ENCODE results near the gene PGGHG.
A peak's percentile ranks its signal among the peaks of the same experiment; 100 is the strongest.

Gene PGGHG

GRCh38 chr11:288478-289397 is at the start of gene PGGHG:
Gene PGGHG (plus strand): TSS chr11:289126. CDS start chr11:289817, 691 bp downstream.
- ATAC-seq: peak; percentile 17
- Mint-ChIP-seq H3K27me3 (peaks cover 4% of the 10 kb centered on the region), H3K4me3 (peak within 1 kb of the TSS; percentile 89), H3K36me3 (ENCODE audit: low read depth) (peaks cover 10% of the 10 kb centered on the region), H3K4me1 (peaks cover 41% of the 10 kb centered on the region), H3K9me3 (no peaks in the 10 kb centered on the region), H3K27ac (peak within 1 kb of the TSS; percentile 93)
- peak; percentile 64 for DNase-seq

GRCh38 chr11:240315-240714 is 48.6 kb upstream of the PGGHG start:
- H3K36me3 Mint-ChIP-seq (ENCODE audit: low read depth): peaks cover 66% of the 10 kb centered on the region
- H3K4me1 Mint-ChIP-seq: peaks cover 61% of the 10 kb centered on the region
- ATAC-seq (no peak), DNase-seq (no peak)
- H3K27me3 Mint-ChIP-seq: no peaks in the 10 kb centered on the region
- peak overlapping the region; percentile 93 for H3K4me3 Mint-ChIP-seq
- H3K9me3 Mint-ChIP-seq: no peaks in the 10 kb centered on the region
- peak overlapping the region; percentile 20 for H3K27ac Mint-ChIP-seq

DNA sequence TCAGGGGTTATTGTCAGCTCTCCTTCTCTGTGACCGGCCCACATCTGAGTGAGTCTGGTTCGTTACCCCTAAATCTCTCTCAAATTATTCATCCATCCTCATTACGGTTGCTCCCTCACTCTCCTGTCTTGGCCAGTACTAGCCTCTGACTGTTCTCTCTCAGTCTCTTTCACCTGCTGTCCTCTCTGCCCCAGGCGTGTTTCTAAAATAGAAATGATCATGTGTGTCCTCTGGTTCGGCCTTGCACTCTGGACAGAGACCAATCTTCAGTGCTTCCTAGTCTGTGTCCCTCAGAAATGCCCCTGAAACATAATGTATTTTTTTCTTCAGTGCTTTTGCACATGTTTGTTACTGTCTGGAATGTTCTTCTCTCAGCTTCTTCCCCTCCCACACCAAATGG is 47.3 kb upstream of the PGGHG start:
- ATAC-seq: no peak
- Mint-ChIP-seq H3K4me1 (peaks cover 54% of the 10 kb centered on the region), H3K9me3 (no peaks in the 10 kb centered on the region), H3K27ac (peak overlapping the region; percentile 60), H3K27me3 (no peaks in the 10 kb centered on the region), H3K4me3 (peak overlapping the region; percentile 5), H3K36me3 (ENCODE audit: low read depth) (peaks cover 73% of the 10 kb centered on the region)
- no peak for DNase-seq

DNA sequence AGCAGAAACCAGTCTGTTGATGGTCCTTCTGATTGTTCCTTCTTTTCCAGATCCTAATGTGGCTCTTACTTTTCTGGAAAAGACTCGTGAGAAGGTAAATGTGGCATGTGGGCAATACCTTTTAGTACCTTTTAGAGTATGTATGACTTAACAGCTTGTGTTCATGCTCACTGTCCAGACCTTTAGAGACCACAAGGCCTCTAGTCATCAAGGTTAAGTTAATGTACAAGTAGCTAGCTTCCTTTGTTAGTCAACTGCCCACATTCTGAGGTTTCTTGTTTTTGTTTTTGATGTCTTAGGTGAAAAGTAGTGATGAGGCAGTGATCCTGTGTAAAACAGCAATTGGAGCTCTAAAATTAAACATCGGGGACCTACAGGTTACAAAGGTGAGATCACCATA is 44.5 kb upstream of the PGGHG start:
- Mint-ChIP-seq H3K27ac (peak overlapping the region; percentile 44), H3K9me3 (no peaks in the 10 kb centered on the region)

DNA sequence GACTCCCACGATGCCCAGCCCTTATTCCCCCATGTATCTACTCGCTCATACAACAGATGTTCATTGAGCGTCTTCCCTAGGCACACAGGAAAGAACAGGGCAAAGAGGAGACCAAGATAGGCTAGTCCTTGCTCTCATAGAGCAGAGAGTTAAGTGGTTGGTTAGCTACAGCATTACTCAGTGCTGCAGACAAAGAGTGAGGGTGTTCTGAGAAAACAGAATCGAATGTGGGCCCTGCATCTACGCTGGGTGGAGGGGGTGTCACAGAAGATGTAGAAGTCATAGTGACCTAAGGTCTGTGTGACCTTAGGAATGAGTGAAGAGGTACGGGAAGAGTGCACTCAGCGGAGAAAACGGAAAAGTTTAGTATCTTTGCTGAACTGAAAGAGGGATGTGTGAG is 39.9 kb upstream of the PGGHG start:
- no peak overlapping the region for H3K4me3 Mint-ChIP-seq
- peak overlapping the region; percentile 29 for H3K27ac Mint-ChIP-seq
- DNase-seq (no peak), ATAC-seq (peak; percentile 62)
- H3K4me1 Mint-ChIP-seq: peaks cover 30% of the 10 kb centered on the region
- H3K27me3 Mint-ChIP-seq: no peaks in the 10 kb centered on the region
- H3K36me3 Mint-ChIP-seq (ENCODE audit: low read depth): peaks cover 75% of the 10 kb centered on the region
- H3K9me3 Mint-ChIP-seq: no peaks in the 10 kb centered on the region

More for the DNA sequence above, 44.5 kb upstream of the PGGHG start:
- no peak for ATAC-seq
- peaks cover 85% of the 10 kb centered on the region for H3K36me3 Mint-ChIP-seq (ENCODE audit: low read depth)
- no peak for DNase-seq
- H3K4me3 Mint-ChIP-seq: no peak overlapping the region
- H3K4me1 Mint-ChIP-seq: peaks cover 53% of the 10 kb centered on the region
- H3K27me3 Mint-ChIP-seq: no peaks in the 10 kb centered on the region

DNA sequence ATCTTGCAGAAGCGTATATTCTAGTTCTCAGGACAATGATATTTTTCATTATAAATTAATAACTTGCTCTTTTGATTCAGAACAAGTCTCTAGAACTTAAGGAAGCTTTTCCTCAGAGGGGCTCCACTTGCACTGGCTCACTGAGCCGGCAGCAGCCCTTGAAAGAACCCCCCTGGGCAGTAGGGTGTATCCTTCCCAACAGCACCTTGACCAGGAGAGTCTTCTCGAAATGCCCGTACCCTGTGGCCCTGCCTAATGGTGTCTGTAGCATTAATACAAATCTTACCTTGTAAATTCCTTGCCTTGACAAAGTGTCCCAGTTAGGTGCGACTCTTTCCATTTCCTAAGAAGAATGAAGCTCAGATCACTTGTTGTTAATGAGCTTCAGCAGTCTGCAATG is 38.7 kb upstream of the PGGHG start:
- peak overlapping the region; percentile 33 for H3K27ac Mint-ChIP-seq

GRCh38 chr11:250740-251299 is 38.1 kb upstream of the PGGHG start:
- peaks cover 61% of the 10 kb centered on the region for H3K36me3 Mint-ChIP-seq (ENCODE audit: low read depth)
- H3K4me1 Mint-ChIP-seq: peaks cover 23% of the 10 kb centered on the region
- no peaks in the 10 kb centered on the region for H3K9me3 Mint-ChIP-seq
- peak; percentile 78 for ATAC-seq
- peak overlapping the region; percentile 33 for H3K27ac Mint-ChIP-seq
- DNase-seq: peak; percentile 81
- no peak overlapping the region for H3K4me3 Mint-ChIP-seq
- no peaks in the 10 kb centered on the region for H3K27me3 Mint-ChIP-seq

More for the DNA sequence above, 38.7 kb upstream of the PGGHG start:
- peaks cover 65% of the 10 kb centered on the region for H3K36me3 Mint-ChIP-seq (ENCODE audit: low read depth)
- DNase-seq (no peak), ATAC-seq (no peak)
- no peak overlapping the region for H3K4me3 Mint-ChIP-seq
- H3K9me3 Mint-ChIP-seq: no peaks in the 10 kb centered on the region
- H3K4me1 Mint-ChIP-seq: peaks cover 25% of the 10 kb centered on the region
- H3K27me3 Mint-ChIP-seq: no peaks in the 10 kb centered on the region

DNA sequence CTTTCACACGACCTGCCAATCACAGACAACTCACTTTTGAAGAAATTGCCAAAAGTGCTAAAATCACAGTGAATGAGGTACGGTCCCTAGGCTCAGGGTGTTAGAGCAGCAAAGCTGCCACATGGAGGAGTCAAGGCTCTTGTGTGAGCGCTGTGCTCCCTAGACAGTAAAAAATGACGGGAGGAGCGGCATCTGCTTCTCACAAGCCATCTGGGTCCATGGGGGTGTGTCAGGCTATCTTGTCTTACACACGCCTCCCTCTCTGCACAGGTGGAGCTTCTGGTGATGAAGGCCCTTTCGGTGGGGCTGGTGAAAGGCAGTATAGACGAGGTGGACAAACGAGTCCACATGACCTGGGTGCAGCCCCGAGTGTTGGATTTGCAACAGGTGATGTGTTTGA is 37.4 kb upstream of the PGGHG start:
- Mint-ChIP-seq H3K9me3 (no peaks in the 10 kb centered on the region), H3K27me3 (no peaks in the 10 kb centered on the region), H3K4me1 (peaks cover 23% of the 10 kb centered on the region), H3K4me3 (no peak overlapping the region), H3K36me3 (ENCODE audit: low read depth) (peaks cover 56% of the 10 kb centered on the region), H3K27ac (no peak overlapping the region)
- DNase-seq (no peak), ATAC-seq (no peak)

GRCh38 chr11:252666-253065 is 36.3 kb upstream of the PGGHG start:
- ATAC-seq (no peak), DNase-seq (no peak)
- Mint-ChIP-seq H3K9me3 (no peaks in the 10 kb centered on the region), H3K27ac (no peak overlapping the region), H3K27me3 (no peaks in the 10 kb centered on the region), H3K4me1 (peaks cover 26% of the 10 kb centered on the region), H3K4me3 (no peak overlapping the region), H3K36me3 (ENCODE audit: low read depth) (peaks cover 46% of the 10 kb centered on the region)

- no peak overlapping the region for H3K4me3 Mint-ChIP-seq
- peaks cover 40% of the 10 kb centered on the region for H3K36me3 Mint-ChIP-seq (ENCODE audit: low read depth)
- ATAC-seq (no peak), DNase-seq (no peak)
- peaks cover 22% of the 10 kb centered on the region for H3K4me1 Mint-ChIP-seq
- H3K9me3 Mint-ChIP-seq: no peaks in the 10 kb centered on the region
- no peak overlapping the region for H3K27ac Mint-ChIP-seq
- no peaks in the 10 kb centered on the region for H3K27me3 Mint-ChIP-seq
These were observed 35.6 kb upstream of the PGGHG start for GRCh38 chr11:253160-253885.

GRCh38 chr11:253886-254270 is 35.0 kb upstream of the PGGHG start:
- Mint-ChIP-seq H3K27ac (no peak overlapping the region), H3K36me3 (ENCODE audit: low read depth) (peaks cover 34% of the 10 kb centered on the region)

DNA sequence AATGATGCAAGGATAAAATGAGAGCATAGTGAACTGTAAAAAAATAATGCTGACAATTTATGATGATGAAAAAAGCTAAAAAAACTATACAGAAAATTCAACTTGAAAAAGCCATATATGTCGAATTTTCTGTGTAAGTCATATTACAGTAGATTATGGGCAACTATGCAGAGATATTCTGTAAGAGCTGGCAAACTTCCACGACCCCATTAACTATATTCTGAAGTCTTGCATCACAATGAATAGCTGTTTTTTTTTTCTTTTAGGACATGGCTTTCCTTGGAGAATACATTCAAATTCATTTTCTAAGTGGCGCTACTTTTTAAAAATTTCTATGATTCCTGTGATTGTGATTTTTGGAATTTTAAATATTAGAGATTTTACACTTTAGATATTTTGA is 33.8 kb upstream of the PGGHG start:
- Mint-ChIP-seq H3K9me3 (no peaks in the 10 kb centered on the region), H3K4me1 (peaks cover 14% of the 10 kb centered on the region), H3K27me3 (no peaks in the 10 kb centered on the region), H3K36me3 (ENCODE audit: low read depth) (peaks cover 27% of the 10 kb centered on the region), H3K27ac (no peak overlapping the region), H3K4me3 (no peak overlapping the region)
- ATAC-seq (no peak), DNase-seq (no peak)

More at GRCh38 chr11:253886-254270, 35.0 kb upstream of the PGGHG start:
- no peak for DNase-seq
- ATAC-seq: no peak
- no peak overlapping the region for H3K4me3 Mint-ChIP-seq
- peaks cover 17% of the 10 kb centered on the region for H3K4me1 Mint-ChIP-seq
- no peaks in the 10 kb centered on the region for H3K9me3 Mint-ChIP-seq
- H3K27me3 Mint-ChIP-seq: no peaks in the 10 kb centered on the region

GRCh38 chr11:255816-256215 is 33.1 kb upstream of the PGGHG start:
- Mint-ChIP-seq H3K36me3 (ENCODE audit: low read depth) (peaks cover 22% of the 10 kb centered on the region), H3K4me1 (peaks cover 9% of the 10 kb centered on the region), H3K27me3 (no peaks in the 10 kb centered on the region), H3K9me3 (no peaks in the 10 kb centered on the region), H3K4me3 (no peak overlapping the region), H3K27ac (no peak overlapping the region)
- ATAC-seq (no peak), DNase-seq (no peak)

- DNase-seq (no peak), ATAC-seq (no peak)
- Mint-ChIP-seq H3K9me3 (peaks cover 4% of the 10 kb centered on the region), H3K36me3 (ENCODE audit: low read depth) (peaks cover 11% of the 10 kb centered on the region), H3K27ac (no peak overlapping the region), H3K4me3 (no peak overlapping the region), H3K4me1 (peaks cover 10% of the 10 kb centered on the region), H3K27me3 (no peaks in the 10 kb centered on the region)
These were observed 31.8 kb upstream of the PGGHG start for GRCh38 chr11:256952-257737.

Data from activated naive CD8-positive, alpha-beta T cell treated with anti-CD3 and anti-CD28 coated beads, Interleukin-2, amount 50 U/mL, for 24 hours (primary cell).